B cell (primary cell): ENCODE data around the gene DHRS12.

Source experiments
- EZH2 ChIP-seq: IDR thresholded peaks from 2 replicates; pipeline ENCODE4 v1.6.1; 2012; ENCODE audit warnings: borderline replicate concordance, low read depth, mild to moderate bottlenecking, moderate library complexity, low read length; ENCODE audit not compliant: insufficient read depth, poor library complexity, severe bottlenecking
- TF ChIP-seq, protein P1 (sequence below): fragments of 200-600 bp; IDR thresholded peaks from one replicate; pipeline ENCODE4 v1.8.0; 2022; ENCODE audit warnings: antibody characterized with exemption, mild to moderate bottlenecking

- TF ChIP-seq, protein P1, sequence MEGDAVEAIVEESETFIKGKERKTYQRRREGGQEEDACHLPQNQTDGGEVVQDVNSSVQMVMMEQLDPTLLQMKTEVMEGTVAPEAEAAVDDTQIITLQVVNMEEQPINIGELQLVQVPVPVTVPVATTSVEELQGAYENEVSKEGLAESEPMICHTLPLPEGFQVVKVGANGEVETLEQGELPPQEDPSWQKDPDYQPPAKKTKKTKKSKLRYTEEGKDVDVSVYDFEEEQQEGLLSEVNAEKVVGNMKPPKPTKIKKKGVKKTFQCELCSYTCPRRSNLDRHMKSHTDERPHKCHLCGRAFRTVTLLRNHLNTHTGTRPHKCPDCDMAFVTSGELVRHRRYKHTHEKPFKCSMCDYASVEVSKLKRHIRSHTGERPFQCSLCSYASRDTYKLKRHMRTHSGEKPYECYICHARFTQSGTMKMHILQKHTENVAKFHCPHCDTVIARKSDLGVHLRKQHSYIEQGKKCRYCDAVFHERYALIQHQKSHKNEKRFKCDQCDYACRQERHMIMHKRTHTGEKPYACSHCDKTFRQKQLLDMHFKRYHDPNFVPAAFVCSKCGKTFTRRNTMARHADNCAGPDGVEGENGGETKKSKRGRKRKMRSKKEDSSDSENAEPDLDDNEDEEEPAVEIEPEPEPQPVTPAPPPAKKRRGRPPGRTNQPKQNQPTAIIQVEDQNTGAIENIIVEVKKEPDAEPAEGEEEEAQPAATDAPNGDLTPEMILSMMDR = no peak
- TF ChIP-seq EZH2 = no peak
Observed at GRCh38 chr13:51776179-51776578, 27.8 kb downstream of the DHRS12 start.
